ENCODE data around the gene BRCA2.

DNA sequence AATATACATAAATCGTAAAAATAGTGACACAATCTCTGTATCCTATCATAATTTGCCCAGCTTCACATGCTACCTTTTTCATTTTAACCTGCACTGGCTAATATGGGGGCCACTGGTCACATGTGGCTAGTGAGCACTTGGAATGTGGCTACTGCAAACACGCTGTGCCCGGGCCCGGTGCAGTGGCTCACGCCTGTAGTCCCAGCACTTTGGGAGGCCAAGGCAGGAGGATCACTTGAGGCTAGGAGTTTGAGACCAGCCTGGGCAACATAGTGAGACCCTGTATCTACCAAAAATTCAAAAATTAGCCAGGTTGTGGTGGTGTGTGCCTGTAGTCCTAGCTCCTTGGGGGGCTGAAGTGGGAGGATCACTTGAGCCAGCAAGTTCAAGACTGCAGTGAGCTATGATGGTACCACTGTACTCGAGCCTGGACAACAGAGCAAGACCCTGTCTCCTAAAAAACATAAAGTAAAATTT is 114.2 kb downstream of the BRCA2 start:
- TF ChIP-seq, protein P1, sequence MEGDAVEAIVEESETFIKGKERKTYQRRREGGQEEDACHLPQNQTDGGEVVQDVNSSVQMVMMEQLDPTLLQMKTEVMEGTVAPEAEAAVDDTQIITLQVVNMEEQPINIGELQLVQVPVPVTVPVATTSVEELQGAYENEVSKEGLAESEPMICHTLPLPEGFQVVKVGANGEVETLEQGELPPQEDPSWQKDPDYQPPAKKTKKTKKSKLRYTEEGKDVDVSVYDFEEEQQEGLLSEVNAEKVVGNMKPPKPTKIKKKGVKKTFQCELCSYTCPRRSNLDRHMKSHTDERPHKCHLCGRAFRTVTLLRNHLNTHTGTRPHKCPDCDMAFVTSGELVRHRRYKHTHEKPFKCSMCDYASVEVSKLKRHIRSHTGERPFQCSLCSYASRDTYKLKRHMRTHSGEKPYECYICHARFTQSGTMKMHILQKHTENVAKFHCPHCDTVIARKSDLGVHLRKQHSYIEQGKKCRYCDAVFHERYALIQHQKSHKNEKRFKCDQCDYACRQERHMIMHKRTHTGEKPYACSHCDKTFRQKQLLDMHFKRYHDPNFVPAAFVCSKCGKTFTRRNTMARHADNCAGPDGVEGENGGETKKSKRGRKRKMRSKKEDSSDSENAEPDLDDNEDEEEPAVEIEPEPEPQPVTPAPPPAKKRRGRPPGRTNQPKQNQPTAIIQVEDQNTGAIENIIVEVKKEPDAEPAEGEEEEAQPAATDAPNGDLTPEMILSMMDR (IDR thresholded peaks at IDR 0.05): no peak
- no peak for TF ChIP-seq EZH2 (IDR thresholded peaks at IDR 0.05)
